MV-4-11 (cell line): Measurements from ENCODE around the gene TCF12.
"Not testable (repeated sequence)": the region's sequence is repeated elsewhere in the genome, so short reads cannot be mapped to it uniquely, and the experiment has no call there.

Experiments used
- DNase-seq: peaks from one replicate; lab custom pipeline; 2025; lab: John Stamatoyannopoulos, UW

The TCF12 gene

DNA sequence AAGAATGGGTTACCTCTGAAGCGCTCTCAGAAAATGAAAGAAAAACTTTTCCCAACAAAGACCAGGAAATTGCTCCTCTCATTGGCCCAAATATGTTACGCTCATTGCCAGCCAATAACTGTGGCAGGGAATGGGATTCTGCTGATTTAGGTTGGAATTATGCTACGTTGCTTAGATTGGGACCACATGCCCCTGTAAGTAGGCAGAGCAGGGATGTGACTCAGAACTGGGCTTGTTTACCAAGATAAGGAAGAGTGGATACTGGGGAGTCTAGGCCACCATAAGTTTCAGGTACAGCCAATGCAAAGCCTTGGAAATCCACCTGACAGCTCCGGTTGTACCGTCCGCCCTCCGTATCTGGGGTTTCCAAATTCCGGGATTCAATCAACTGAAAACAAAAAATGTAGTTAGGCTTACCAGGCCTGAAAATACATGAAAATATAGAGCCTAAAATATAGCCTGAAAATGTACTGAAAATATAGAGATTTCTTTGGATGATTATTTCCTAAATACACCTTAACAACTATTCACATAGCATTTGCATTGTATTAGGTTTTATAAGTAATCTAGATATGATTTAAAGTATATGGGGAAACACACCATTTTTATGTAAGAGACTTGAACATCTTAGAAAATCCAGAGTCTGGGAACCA, 1.5 kb upstream of the TCF12 start:
- no peak for DNase-seq

DNA sequence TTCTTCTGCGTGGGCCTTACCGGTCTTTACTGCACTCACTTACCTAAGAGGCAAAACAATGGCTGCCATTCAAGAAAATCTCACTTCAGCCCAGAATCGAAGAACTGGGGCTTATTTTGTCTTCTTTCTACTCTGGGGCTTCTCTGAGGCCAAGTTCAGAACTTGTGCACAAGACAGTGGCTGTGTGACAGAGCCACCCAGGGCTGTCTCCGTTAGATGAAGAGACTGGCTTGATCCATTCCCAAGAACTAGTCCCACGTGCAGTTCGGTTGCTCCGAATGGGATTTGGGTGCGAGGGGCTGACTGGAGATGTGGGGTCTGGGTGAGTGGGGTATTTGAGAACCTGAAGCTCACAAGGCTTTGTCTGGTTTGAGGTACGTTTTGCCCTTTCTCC, 795 bp upstream of the TCF12 start:
- no peak for DNase-seq

DNA sequence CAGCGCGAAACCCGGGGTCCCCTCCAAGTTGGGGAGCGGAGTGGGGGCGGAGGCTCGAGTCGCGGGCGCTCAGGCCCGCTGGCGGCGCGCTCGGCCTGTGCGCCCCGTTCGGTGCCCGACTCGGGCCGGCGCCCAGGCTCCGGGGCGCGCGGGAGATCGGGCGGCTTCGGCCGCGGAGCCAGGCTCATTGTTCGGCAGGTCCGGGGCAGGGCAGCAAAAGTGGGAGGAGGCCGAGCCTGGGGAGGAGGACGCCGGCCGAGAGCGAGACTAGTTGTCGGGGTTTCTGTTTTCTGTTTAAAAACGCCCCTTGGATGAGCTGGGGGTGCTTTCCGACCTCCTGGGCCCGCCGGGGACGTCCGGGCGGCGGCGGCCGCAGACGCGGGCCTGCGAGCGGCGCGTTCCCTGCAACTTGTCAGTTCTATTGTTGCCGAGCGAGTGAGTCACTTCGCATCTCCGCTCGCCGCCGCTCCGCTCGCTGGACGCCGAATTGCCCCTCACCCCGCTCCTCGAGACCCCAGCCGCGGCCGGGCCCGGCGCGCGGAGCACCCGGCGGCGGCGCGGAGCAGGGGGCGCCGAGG, 676 bp downstream of the TCF12 start:
- peak; percentile 28 for DNase-seq

DNA sequence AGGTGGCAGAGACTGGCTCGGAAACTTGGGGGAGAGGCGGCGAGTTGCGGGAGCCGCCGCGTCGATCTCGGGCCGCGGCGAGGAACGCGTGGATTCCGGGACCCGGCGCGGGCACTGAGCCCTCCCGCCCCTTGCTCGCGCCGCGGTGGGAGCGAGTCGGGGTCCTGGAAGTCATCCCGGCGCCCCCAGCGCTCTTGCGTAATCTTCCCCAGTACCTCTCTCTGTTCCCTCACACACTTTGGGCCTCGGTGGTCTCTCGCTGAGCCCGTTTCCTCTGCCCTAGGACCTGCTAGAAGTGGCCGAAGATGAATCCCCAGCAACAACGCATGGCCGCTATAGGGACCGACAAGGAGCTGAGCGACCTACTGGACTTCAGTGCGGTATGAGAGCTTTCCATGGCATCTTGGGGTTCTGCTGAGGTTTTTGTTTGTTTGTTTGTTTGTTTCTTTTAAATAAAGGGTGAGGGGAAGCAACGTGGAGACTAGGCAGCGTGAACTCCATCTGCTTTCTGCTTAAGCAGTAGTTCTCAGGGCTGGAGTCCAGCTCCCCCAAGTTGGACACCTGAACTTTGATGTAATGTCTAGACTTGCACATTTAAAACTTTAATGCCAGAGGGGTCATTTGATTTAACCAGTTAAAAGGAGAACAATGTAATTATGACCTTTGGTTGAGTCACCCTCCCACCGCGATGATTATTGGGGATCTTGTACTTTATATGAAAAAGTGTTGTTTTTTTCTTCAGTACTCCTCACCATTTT, 1.3 kb downstream of the TCF12 start:
- no peak for DNase-seq

DNA sequence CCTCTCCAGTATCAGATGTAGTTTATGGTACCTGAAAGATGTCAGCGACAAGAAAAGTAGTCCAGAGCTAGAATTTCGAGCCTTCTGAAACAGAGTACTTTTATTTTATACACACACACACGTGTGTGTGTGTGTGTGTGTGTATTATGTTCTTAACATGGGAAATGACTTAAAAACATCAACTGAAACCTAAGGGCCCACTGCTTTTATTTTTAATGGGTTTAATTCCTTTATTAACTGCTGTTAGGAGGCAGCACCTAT, 1.9 kb downstream of the TCF12 start:
- no peak for DNase-seq

DNA sequence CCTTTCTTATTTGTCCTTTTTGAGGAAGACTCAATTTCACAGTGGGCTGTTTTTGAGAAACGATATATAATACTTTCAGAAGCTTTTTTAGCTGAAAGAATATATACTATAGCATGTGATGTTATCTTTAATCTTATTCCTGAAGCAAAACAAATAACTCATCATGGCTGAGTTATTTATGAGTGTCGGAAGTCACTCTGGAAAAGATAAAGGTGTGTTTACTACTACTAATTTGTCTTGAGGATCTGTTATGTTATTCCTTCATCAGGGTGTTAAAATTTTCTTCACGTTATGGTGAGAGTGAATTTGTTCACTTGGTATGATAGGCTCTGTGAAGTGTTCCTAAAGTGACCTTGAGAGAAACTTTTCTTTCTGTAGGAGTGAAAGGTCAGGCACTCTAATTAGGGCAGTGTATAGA, 4.7 kb downstream of the TCF12 start:
- DNase-seq = no peak

DNA sequence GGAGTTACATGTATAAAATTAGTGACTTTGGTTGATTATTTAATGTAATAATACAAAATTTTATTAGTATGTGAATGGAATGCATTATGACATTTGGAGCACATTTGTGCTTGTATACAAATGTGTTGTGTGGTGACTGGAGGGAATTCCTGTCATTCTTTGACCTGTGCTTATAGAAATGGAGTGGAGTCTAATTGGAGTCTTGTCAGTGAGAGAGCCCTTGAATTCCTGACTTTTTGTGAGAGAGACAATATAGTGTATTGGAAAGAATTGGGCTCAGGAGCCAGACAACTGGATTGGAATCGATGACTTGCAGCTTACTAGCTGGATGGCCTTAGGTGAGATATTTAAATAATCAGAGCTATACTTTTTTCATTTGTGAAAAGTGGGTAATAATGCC, 9.4 kb downstream of the TCF12 start:
- no peak for DNase-seq

DNA sequence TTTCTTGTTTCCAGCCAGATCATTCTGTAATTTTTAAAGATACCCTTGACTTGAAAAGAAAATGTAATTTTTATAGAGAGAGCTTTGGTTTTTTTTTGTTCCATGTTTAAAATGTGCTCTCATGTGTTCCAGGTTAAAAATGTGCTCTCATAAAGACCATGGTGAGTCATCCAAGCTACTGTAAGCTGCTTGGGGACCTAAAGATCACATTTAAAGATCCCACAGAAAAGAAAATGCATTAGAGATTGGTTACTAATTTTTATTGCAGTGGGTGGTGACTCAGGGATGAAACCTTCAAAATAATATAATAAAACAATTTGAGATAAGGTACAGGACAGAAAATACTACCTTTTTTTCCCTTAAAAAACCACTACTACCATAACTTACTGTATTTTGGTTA, 11.0 kb downstream of the TCF12 start:
- no peak for DNase-seq

DNA sequence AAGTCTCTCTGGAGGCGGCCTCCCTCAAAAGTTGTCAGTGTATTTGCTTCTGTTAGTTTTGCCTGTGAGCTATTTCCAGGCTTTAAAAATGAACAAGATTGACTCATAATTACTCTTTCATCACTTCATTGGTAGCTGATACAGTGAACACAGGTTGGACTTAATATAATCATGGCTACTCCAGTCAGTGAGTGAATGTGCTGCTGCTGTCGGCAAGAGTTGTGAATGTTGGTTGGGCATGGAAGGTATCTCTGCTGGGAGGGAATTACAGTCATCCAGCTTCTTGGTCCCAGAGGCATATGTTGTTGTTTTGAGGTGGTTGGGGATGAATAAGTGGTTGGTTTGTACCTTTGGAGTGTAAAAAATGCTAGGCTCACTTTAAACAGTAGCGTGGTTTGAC, 11.5 kb downstream of the TCF12 start:
- no peak for DNase-seq

DNA sequence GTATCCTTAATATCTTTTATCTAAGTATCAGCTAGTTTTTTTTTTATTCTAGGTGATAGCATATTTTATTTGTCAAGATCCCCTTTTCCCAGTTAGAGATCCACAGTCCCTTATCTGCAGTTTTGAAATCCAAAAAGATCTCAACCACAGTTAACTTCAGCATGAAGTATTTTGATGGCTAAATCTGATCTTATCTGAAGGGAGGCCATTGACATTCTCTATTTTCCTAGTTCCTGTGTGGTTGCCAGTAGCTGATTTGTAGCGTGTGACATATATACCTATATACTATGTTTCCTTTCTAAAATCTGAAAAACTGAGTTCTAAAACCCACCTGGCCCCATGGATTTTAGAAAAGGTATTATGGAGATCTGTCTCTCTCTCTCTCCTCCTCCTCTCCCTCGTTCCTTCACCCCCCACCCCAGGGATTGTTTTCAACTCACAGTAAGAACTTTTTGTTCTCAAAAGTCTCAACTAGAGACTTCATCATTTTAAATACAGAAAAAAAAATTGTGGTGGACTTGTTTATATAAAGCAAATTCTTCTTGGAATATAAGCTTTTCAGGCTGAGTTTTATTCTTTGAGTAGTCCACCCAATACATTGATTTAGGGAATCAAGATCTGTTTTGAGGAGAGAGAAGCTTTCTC, 12.3 kb downstream of the TCF12 start:
- DNase-seq = no peak

DNA sequence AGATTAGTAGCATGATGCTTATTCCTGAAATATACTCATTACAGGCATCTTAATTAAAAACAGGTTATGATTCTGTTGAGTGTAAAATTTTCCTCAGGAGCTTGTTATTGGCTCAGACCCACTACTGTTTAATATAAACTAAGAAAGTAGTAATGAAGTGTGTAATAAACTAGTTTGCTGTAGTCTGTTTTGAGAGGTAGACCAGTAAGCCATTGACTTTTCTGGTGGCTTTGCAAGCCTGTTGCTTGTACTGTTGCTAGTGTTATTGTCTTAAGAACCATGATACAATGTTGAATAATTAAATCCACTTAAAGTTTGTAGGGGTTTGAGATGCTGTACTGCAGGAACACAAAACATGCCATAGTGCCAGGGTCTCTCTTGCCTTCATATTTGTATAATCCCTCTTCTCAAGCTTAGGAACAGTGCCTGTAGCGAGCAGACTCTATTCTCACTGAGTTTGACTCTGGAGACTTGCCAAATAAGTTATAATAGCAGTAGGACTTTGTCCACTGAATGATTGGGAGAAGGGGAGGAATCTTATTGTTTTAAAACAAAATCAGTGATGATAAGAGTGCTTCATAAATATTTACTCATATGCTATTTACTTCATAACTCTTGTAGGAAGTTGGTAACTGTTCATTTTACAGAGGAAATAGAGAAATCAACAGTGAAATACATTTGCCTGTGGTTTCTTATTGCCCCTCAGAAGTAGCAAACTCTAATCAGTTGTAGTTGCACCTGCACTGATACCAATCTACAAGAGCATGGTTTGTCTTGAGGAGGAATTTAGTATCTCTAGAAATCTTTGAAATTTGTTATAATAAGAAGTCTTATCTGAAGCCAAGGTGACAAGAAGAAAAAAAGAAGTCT, 13.4 kb downstream of the TCF12 start:
- DNase-seq = no peak

DNA sequence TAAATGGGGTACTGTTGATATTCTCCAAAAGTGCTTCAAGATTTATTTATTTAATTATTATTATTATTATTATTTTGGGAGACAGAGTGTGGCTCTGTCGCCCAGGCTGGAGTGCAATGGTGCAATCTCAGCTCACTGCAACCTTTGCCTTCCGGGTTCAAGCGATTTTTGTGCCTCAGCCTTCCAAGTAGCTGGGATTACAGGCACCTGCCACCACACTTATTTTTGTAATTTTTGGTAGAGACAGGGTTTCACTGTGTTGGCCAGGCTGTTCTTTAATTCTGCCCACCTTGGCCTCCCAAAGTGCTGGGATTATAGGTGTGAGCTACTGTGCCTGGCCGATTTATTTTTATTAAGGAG, 14.0 kb downstream of the TCF12 start:
- not testable (repeated sequence) for DNase-seq

DNA sequence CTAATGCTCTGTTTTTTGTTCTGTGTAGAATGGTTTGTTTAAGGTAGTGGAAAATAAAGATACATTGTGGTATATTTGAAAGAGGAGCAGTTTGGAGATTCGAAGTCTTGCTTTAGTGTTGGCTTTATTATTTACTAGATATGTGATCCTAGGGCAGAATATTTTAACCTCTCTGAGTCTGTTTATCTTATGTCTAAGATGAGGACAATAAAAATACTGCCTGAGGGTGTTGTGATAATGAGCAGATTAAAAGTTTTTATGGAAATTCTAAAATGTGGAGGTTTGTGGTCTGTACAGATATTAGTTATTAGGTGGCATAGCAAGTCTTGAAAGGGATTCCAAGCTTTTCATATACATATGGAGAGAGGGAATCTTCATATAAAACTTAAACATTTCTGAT, 15.0 kb downstream of the TCF12 start:
- no peak for DNase-seq

DNA sequence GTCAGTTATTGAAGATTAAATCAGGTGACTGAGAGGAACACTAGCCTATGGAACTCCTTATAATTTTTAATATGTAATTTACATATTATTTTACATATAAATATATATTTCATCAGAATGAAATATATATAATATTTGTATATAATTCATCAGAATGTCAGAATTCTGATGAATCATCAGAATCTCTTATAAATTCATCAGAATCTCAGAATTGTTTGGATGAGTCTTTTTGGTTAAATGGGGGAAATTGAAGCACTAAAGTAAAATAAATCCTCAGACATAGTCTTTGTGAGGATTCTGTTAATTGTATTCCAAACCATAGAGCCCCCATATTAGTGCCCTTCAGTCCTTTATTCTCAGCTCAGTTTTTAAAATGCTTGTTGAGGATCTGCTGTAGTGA, 15.4 kb downstream of the TCF12 start:
- DNase-seq = no peak

DNA sequence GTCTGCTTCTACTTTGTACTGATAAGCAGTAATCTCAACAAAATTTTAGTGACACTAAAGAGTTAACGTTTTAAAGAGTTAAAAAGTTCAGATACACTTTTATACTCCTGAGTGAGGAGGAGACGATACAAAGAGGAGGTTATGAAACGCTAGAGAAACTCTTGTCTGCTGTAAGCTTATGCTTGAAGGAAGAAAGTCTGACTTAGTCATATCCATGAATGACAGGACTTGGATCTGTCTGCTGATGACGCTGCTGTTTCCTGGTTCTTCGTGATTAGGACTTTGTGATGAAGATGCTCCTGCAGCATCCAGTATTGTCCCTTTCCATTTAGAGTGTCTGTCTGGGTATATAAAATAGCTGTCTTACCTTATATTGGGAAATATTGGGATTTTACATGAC, 15.8 kb downstream of the TCF12 start:
- no peak for DNase-seq

DNA sequence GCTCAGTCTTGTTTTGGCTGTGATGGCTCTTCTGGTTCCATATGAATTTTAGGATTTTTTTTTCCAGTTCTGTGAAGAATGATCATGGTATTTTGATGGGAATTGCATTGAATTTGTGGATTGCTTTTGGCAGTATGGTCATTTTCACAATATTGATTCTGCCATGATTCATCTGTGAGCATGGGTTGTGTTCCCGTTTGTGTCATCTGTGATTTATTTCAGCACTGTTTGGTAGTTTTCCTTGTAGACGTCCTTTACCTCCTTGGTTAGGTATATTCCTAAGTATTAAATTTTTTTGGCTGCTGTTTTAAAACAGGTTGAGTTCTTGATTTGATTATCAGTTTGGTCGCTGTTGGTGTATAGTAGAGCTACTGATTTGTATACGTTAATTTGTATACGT, 18.5 kb downstream of the TCF12 start:
- DNase-seq = no peak

DNA sequence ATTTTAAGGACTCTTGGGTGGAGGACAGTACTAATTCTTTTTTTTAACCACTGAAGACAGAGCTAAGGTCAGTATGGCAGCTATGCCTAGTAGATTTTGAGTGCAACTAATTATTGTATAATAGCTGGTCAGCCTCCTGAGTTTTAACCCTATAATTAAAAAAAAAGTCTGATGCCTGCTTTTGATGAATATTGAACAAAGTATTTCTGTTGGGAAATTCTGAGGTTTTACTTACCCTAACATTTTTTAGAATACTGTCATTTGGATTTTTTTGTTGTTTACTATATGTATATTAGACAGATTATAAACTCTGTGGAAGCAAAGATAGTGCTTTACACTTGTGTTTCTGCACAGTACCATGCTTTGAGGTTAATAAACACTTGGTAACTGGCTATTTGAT, 20.8 kb downstream of the TCF12 start:
- no peak for DNase-seq

DNA sequence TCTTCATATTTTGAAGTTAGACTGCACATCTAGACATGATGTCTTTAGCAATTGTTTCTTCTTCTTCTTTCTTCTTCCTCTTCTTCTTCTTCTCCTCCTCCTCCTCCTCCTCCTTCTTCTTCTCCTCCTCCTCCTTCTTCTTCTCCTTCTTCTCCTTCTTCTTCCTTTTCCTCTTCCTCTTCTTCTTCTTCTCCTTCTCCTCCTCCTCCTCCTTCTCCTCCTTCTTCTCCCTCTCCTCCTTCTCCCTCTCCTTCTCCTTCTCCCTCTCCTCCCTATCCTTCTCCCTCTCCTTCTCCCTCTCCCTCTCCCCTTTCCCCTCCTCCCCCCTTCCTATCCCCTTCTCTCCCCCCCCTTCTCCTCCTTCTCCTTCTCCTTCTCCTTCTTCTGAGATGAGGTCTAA, 21.9 kb downstream of the TCF12 start:
- no peak for DNase-seq

DNA sequence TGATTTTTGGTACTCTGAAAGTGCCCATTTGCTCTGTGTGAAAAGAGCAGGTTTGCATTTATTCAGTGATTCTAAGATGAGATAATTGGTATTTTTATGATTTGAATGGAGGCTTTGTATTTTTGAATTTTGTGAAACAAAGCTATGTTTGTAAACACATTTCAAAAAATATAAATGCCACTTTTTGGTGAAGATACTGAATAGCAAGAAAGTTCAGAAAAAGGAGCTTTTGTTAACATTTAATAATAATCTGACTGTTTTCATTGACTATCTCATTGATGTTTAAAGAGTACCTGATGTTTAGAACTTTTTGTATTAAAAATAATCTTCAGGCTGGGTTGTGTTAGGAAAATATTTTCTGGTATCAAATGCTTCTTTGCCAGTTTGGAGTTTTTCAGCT, 23.7 kb downstream of the TCF12 start:
- DNase-seq = no peak

DNA sequence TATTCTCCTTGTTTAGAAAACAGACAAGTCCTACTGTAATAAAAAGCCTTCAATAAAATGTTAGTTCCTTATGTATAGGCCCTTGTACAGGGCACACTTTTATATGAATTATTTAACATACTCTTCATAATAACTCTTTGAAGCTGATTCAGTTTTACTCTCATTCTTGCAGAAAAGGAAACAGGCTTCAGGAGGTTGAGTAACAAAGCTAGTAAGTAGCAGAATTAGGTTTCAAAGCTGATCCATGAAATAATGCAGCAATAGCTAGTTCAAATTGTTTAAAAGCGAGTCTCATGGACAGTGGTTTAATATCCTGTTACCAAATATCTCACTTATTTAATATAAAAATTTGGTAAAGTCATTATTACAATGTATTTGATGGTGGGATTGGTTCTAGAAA, 25.0 kb downstream of the TCF12 start:
- DNase-seq = no peak

DNA sequence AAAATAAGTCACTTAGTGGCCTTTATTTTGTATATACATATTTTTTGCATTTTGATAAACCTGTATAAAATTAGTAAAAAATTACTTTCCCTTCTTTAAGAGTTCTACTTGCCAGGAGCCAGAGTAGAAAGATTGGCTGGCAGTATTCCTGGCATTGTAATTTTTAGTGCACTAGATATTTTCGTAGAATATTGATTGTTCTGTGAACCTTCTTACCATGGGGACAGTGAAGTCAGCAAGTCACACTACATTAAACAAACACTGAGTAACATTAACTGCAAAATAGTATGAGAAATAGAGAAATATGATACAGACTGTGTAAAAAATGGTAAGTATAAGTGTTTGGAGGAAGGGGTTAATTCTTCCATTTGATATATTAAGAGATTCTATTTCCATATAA, 26.0 kb downstream of the TCF12 start:
- DNase-seq = no peak

DNA sequence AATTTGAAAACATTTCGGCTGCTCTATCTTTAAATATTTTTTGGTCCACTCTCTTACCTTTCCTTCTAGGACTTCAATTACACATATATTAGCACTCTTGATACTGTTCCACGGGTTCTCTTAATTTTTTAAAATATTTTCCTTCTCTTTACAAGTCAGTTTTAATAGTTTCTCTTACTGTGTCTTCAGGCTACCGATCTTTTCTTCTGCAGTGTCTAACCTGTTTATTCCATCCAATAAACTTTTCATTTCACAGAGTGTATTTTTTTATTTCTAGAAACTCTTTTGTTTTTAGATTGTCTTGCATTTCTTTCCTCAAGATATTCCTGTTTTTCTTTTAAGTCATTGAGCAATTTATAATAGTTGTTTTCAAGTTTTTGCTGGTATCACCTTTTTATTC, 27.7 kb downstream of the TCF12 start:
- DNase-seq = no peak
